HepG2 (cell line): ENCODE results near the gene TMEM184C. TPM values are rescaled to one million over a fixed set of nuclear protein-coding genes. Genes with fewer than 3 reads are reported as not detected.

Source experiments
- ATAC-seq: fragments of 200-7000 bp; cut with Tn5 transposase; 3 replicates; pipeline ENCODE4 v1.9.1; 2020; ENCODE audit warnings: mild to moderate bottlenecking, moderate library complexity
- BruUV-seq: library from RNA; stranded (reverse); fragments of 400-500 nt; replicated peaks from 2 replicates; lab custom pipeline; 2021; lab: Mats Ljungman, UMichigan
- CTCF ChIA-PET: fragments of 300-600 bp; formaldehyde crosslinking; extraction: SDS; loops from one replicate; lab custom pipeline; 2021; ENCODE audit warnings: low total read pairs, inconsistent platforms, low intra/inter-chr PET ratio; lab: Yijun Ruan, JAX
- POLR2A ChIA-PET: fragments of 350-600 bp; sonication (Branson Sonifier 250); formaldehyde crosslinking; loops from one replicate; lab custom pipeline; 2020; ENCODE audit warnings: antibody characterized with exemption, inconsistent platforms; lab: Yijun Ruan, JAX
- DNase-seq: peaks from one replicate; pipeline ENCODE4 v3.0.0-alpha.2; 2015; ENCODE audit warnings: low spot score
- FAIRE-seq: peaks from 3 replicates; lab custom pipeline; 2011; peaks lifted over from hg19 to GRCh38; lab: Jason Lieb, UNC
- H2AFZ ChIP-seq: one replicate; pipeline ENCODE4 v1.6.1; 2011; ENCODE audit warnings: low read length, inconsistent platforms
- H3K27ac ChIP-seq: fragments of 300-600 bp; 3 replicates; pipeline ENCODE4 v1.8.0; 2011; ENCODE audit warnings: mixed run types, mild to moderate bottlenecking, mixed read lengths, low read length, inconsistent platforms; ENCODE audit not compliant: insufficient read depth; ENCODE audit errors: extremely low read length
- H3K27me3 ChIP-seq, 2 experiments: fragments of 200-600 bp in 1 of 2; 2 replicates in 1 of 2; 3 replicates in 1 of 2; pipeline versions ENCODE4 v1.6.0 to v1.8.0; 2011; ENCODE audit warnings: low read length in 2 of 2, mild to moderate bottlenecking in 2 of 2, moderate library complexity in 2 of 2, inconsistent platforms in 1 of 2; ENCODE audit not compliant: insufficient read depth in 2 of 2, control insufficient read depth in 1 of 2
- H3K36me3 ChIP-seq, 2 experiments: fragments of 200-600 bp in 1 of 2; replicated peaks in 1 of 2; 2 replicates in 1 of 2; 3 replicates in 1 of 2; pipeline versions ENCODE4 v1.5.1 to v1.8.0; 2011; ENCODE audit warnings: low read length in 2 of 2, inconsistent platforms in 1 of 2; ENCODE audit not compliant: insufficient read depth in 2 of 2, control insufficient read depth in 1 of 2
- H3K4me1 ChIP-seq: 2 replicates; pipeline ENCODE4 v1.5.1; 2012; ENCODE audit warnings: low read length, inconsistent platforms; ENCODE audit not compliant: insufficient read depth
- H3K4me2 ChIP-seq: 2 replicates; pipeline ENCODE4 v1.6.0; 2011; ENCODE audit warnings: low read depth, low read length, inconsistent platforms
- H3K4me3 ChIP-seq, 3 experiments: fragments of 200-600 bp in 1 of 3; sonication (generic), shearing (Covaris generic) in 1 of 3; replicated peaks in 1 of 3; 2 replicates each; pipeline ENCODE4 v1.5.1; 2011 to 2016; ENCODE audit warnings: low read length in 3 of 3, inconsistent platforms in 2 of 3, low read depth in 2 of 3, mild to moderate bottlenecking in 2 of 3, control low read depth in 1 of 3, mixed read lengths in 1 of 3; ENCODE audit not compliant: insufficient read depth in 1 of 3
- H3K79me2 ChIP-seq: one replicate; pipeline ENCODE4 v1.6.1; 2011; ENCODE audit warnings: low read length, inconsistent platforms; ENCODE audit not compliant: insufficient read depth
- H3K9ac ChIP-seq: 2 replicates; pipeline ENCODE4 v1.6.0; 2011; ENCODE audit warnings: mild to moderate bottlenecking, low read depth, low read length, inconsistent platforms; ENCODE audit not compliant: insufficient read depth
- H3K9me3 ChIP-seq: 2 replicates; pipeline ENCODE4 v1.5.1; 2012; ENCODE audit warnings: mild to moderate bottlenecking, low read length
- H4K20me1 ChIP-seq: 2 replicates; pipeline ENCODE4 v1.6.0; 2011; ENCODE audit warnings: inconsistent platforms, mild to moderate bottlenecking, low read length, moderate library complexity; ENCODE audit not compliant: insufficient read depth
- CHCHD3 ChIP-seq: sonication (generic); formaldehyde crosslinking; IDR thresholded peaks from 2 replicates; pipeline ENCODE4 v1.8.0; 2022; ENCODE audit warnings: mild to moderate bottlenecking, missing genetic modification reagents, moderate library complexity
- EP300 ChIP-seq, 3 experiments: sonication (generic) in 1 of 3; formaldehyde crosslinking in 1 of 3; IDR thresholded peaks; 2 replicates each; pipeline versions ENCODE4 v1.5.1 to v1.6.1; 2011 to 2020; ENCODE audit warnings: low read depth in 2 of 3, low read length in 2 of 3, borderline replicate concordance in 1 of 3, improper control_type of control experiment in 1 of 3, mild to moderate bottlenecking in 1 of 3, missing genetic modification reagents in 1 of 3, moderate library complexity in 1 of 3
- GTF3A ChIP-seq: sonication (generic); formaldehyde crosslinking; conservative IDR thresholded peaks from 2 replicates; pipeline ENCODE4 v1.4.0; 2020; ENCODE audit warnings: mild to moderate bottlenecking, missing genetic modification reagents
- JUN ChIP-seq: sonication (generic); formaldehyde crosslinking; IDR thresholded peaks from 2 replicates; pipeline ENCODE4 v1.4.0; 2020; ENCODE audit warnings: mild to moderate bottlenecking, missing genetic modification reagents
- NFIB ChIP-seq: sonication (generic); formaldehyde crosslinking; IDR thresholded peaks from 2 replicates; pipeline ENCODE4 v1.9.0; 2021; ENCODE audit warnings: missing genetic modification reagents, mild to moderate bottlenecking, borderline replicate concordance
- NR2F1 ChIP-seq, 2 experiments: fragments of 450-650 bp in 1 of 2; formaldehyde crosslinking in 1 of 2; IDR thresholded peaks; 2 replicates each; pipeline versions ENCODE4 v1.5.0 to v1.6.1; 2016 to 2020; ENCODE audit warnings: mild to moderate bottlenecking in 1 of 2, missing compliant biosample characterization in 1 of 2, missing genetic modification reagents in 1 of 2, moderate library complexity in 1 of 2
- TRAFD1 ChIP-seq: sonication (generic); formaldehyde crosslinking; IDR thresholded peaks from 2 replicates; pipeline ENCODE4 v1.5.1; 2020; ENCODE audit warnings: missing genetic modification reagents, mild to moderate bottlenecking, borderline replicate concordance
- ZBTB49 ChIP-seq: sonication (generic); formaldehyde crosslinking; IDR thresholded peaks from 2 replicates; pipeline ENCODE4 v1.4.0; 2020; ENCODE audit warnings: missing genetic modification reagents, borderline replicate concordance
- ZFY ChIP-seq: sonication (generic); formaldehyde crosslinking; IDR thresholded peaks from 2 replicates; pipeline ENCODE4 v1.4.0; 2020; ENCODE audit warnings: missing genetic modification reagents
- ZNF10 ChIP-seq: sonication (generic); formaldehyde crosslinking; IDR thresholded peaks from 2 replicates; pipeline ENCODE4 v1.4.0; 2020; ENCODE audit warnings: mild to moderate bottlenecking, low read depth, missing genetic modification reagents, borderline replicate concordance
- ZNF138 ChIP-seq: sonication (generic); formaldehyde crosslinking; IDR thresholded peaks from 2 replicates; pipeline ENCODE4 v1.5.0; 2020; ENCODE audit warnings: mild to moderate bottlenecking, low read depth, missing genetic modification reagents
- ZNF264 ChIP-seq: sonication (generic); formaldehyde crosslinking; IDR thresholded peaks from 2 replicates; pipeline ENCODE4 v1.4.0; 2020; ENCODE audit warnings: missing genetic modification reagents
- ZNF280D ChIP-seq: sonication (generic); formaldehyde crosslinking; IDR thresholded peaks from 2 replicates; pipeline ENCODE4 v1.5.1; 2020; ENCODE audit warnings: mild to moderate bottlenecking, missing genetic modification reagents
- ZNF432 ChIP-seq: sonication (generic); formaldehyde crosslinking; IDR thresholded peaks from 2 replicates; pipeline ENCODE4 v1.5.0; 2020; ENCODE audit warnings: missing genetic modification reagents, mild to moderate bottlenecking, borderline replicate concordance
- ZNF614 ChIP-seq: IDR thresholded peaks from 2 replicates; pipeline ENCODE4 v1.6.1; 2018; ENCODE audit warnings: missing biosample characterization, missing genetic modification reagents, inconsistent platforms, borderline replicate concordance
- ZNF704 ChIP-seq: sonication (generic); formaldehyde crosslinking; IDR thresholded peaks from 2 replicates; pipeline ENCODE4 v1.8.1; 2023; ENCODE audit warnings: mild to moderate bottlenecking, inconsistent platforms, moderate library complexity, missing genetic modification reagents, borderline replicate concordance
- WGBS: methylation state at CpG from one replicate; pipeline ENCODE4 v1.1.6; 2017; ENCODE audit warnings: low lambda C conversion rate; 5-methylcytosine and 5-hydroxymethylcytosine counted together
- in situ Hi-C: cut with HindIII; loops from 2 replicates; pipeline ENCODE4 v1.10.0; 2017; ENCODE audit warnings: low pct_unique_long_range_greater_than_20kb; ENCODE audit not compliant: extremely low pct_ligation_motif_present
- intact Hi-C: fragments of 100-400 bp; cut with micrococcal nuclease; formaldehyde crosslinking; loops from one replicate; pipeline ENCODE4 v1.10.0; 2022; ENCODE audit not compliant: unreplicated experiment
- polyA plus RNA-seq, 8 experiments: library from polyadenylated mRNA; depleted of rRNA in 3 of 8; stranded (reverse) in 7 of 8; unstranded in 1 of 8; fragments of >200 nt; fragmentation: Illumina TruSeq in 4 of 8; extraction: Trizol in 4 of 8; gene quantifications; 2 replicates each; pipeline versions ENCODE4 v1.2.1 to v1.2.3, GENCODE V29; 2011 to 2016; ENCODE audit warnings: low read depth in 4 of 8, missing spikeins in 1 of 8, mixed read lengths in 1 of 8; ENCODE audit not compliant: insufficient read depth in 1 of 8
- total RNA-seq, 5 experiments: library from RNA; depleted of rRNA; stranded (reverse); fragments of >200 nt; fragmentation: Illumina TruSeq; extraction: Trizol; gene quantifications; 2 replicates each; pipeline ENCODE4 v1.2.3, GENCODE V29; 2016; ENCODE audit warnings: low read depth in 1 of 5

TMEM184C gene
- total and polyA plus RNA-seq, 2 of the 13 experiments (the other 11 are each of a cell fraction or from before 2014, with no cell fraction given): 13.9 to 26.1 TPM

- Histone ChIP-seq H3K9ac (no peak overlapping the region), H3K27ac (no peak overlapping the region), H3K4me3 (no peak overlapping the region), H3K36me3 (peaks cover 2 to 44% of the 10 kb centered on the region in 2 experiments; a peak in 3 of 5 replicates), H4K20me1 (no peaks in the 10 kb centered on the region), H3K27me3 (no peaks in the 10 kb centered on the region), H3K4me2 (no peak overlapping the region), H2AFZ (no peak overlapping the region), H3K79me2 (no peaks in the 10 kb centered on the region), H3K9me3 (no peaks in the 10 kb centered on the region), H3K4me1 (no peaks in the 10 kb centered on the region)
- intact Hi-C loops (no loop called here), in situ Hi-C loops (no loop called here)
- ChIA-PET POLR2A (no interaction called here), CTCF (no interaction called here)
- no peak for DNase-seq
- 94% methylated on average over 2 of the region's 2 CpGs for WGBS
- ATAC-seq: no peak
- no TSS peak for BruUV-seq
- FAIRE-seq: no peak
- TF ChIP-seq ZNF264 (no peak), ZNF704 (CRISPR knock-in tag) (no peak), ZNF614 (no peak), NR2F1 (CRISPR knock-in tag; IDR thresholded peaks at IDR 0.05) (no peak), ZFY (CRISPR knock-in tag) (no peak), ZNF10 (CRISPR knock-in tag) (no peak), ZBTB49 (CRISPR knock-in tag) (no peak), ZNF280D (no peak), TRAFD1 (CRISPR knock-in tag) (no peak), GTF3A (CRISPR knock-in tag) (no peak), JUN (CRISPR knock-in tag) (no peak), NFIB (CRISPR knock-in tag) (no peak), EP300 (IDR thresholded peaks at IDR 0.05; ENCODE audit: low read depth in 2 of 2, low read length in 2 of 2) (no peak), EP300 (CRISPR knock-in tag; IDR thresholded peaks at IDR 0.05; ENCODE audit: borderline replicate concordance) (no peak), ZNF432 (no peak), ZNF138 (no peak), CHCHD3 (CRISPR knock-in tag) (no peak)
These were observed 21.7 kb downstream of the TMEM184C start for GRCh38 chr4:147638942-147639341.
